Measurements from ENCODE around the gene RNF130.

DNA sequence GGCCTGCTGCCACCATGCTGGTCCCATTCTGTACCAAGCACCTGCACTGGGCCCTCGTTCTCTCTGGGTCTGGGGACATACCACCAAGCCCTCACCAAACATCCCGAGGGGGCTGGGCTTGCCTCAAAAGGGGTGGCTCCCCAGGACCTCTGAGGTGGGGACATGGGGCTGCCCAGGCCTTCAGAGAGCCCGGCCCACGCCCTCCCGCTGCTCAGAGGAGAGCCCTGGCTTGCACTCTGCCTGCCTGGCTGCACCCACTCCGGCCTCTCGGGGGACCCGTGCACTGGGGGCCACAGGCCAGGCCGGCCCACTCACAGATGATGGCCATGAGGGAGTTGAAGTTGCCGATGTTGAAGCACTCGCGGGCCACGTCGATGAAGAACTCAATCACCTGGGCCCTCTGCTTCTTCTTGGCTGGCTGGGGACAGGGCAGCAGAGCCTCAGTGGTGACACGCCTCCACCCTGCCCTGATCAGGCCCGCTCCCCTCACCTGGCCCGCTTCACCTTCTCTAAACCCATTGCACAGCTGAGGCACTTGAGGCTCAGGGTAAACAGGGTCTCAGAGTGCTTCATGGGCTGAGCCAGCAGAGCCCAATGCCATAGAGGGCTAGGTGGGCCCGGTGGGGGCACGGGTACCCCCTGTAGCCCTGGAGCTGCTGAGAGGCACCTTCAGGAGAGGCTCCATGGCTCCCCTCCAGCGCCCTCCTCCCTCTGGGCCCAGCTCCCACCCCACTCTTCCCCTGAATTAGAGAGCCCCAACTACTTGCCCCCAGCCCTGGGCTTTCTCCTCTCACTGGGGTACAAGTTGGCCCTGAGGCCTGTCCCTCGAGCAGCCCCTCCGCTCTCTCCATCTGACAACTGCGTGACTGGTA lies 47.7 kb upstream of the RNF130 start:
- TF ChIP-seq, protein P1, sequence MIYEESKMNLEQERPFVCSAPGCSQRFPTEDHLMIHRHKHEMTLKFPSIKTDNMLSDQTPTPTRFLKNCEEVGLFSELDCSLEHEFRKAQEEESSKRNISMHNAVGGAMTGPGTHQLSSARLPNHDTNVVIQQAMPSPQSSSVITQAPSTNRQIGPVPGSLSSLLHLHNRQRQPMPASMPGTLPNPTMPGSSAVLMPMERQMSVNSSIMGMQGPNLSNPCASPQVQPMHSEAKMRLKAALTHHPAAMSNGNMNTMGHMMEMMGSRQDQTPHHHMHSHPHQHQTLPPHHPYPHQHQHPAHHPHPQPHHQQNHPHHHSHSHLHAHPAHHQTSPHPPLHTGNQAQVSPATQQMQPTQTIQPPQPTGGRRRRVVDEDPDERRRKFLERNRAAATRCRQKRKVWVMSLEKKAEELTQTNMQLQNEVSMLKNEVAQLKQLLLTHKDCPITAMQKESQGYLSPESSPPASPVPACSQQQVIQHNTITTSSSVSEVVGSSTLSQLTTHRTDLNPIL (CRISPR knock-in tag; IDR thresholded peaks at IDR 0.05; ENCODE audit: low read depth): no peak
- TF ChIP-seq ARNTL (CRISPR knock-in tag; IDR thresholded peaks at IDR 0.05; ENCODE audit: borderline replicate concordance, low read depth) (no peak), BACH2 (CRISPR knock-in tag; IDR thresholded peaks at IDR 0.05; ENCODE audit: borderline replicate concordance) (no peak), GLIS3 (CRISPR knock-in tag; IDR thresholded peaks at IDR 0.05) (no peak), ZNF8 (CRISPR knock-in tag; IDR thresholded peaks at IDR 0.05) (no peak), CSRNP3 (CRISPR knock-in tag; IDR thresholded peaks at IDR 0.05) (no peak), ZFP30 (CRISPR knock-in tag; IDR thresholded peaks at IDR 0.05) (no peak), CSDC2 (CRISPR knock-in tag; IDR thresholded peaks at IDR 0.05) (no peak)
- TF ChIP-seq, protein P2, sequence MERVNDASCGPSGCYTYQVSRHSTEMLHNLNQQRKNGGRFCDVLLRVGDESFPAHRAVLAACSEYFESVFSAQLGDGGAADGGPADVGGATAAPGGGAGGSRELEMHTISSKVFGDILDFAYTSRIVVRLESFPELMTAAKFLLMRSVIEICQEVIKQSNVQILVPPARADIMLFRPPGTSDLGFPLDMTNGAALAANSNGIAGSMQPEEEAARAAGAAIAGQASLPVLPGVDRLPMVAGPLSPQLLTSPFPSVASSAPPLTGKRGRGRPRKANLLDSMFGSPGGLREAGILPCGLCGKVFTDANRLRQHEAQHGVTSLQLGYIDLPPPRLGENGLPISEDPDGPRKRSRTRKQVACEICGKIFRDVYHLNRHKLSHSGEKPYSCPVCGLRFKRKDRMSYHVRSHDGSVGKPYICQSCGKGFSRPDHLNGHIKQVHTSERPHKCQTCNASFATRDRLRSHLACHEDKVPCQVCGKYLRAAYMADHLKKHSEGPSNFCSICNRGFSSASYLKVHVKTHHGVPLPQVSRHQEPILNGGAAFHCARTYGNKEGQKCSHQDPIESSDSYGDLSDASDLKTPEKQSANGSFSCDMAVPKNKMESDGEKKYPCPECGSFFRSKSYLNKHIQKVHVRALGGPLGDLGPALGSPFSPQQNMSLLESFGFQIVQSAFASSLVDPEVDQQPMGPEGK (CRISPR knock-in tag; IDR thresholded peaks at IDR 0.05; ENCODE audit: borderline replicate concordance): no peak
- TF ChIP-seq, protein P3, sequence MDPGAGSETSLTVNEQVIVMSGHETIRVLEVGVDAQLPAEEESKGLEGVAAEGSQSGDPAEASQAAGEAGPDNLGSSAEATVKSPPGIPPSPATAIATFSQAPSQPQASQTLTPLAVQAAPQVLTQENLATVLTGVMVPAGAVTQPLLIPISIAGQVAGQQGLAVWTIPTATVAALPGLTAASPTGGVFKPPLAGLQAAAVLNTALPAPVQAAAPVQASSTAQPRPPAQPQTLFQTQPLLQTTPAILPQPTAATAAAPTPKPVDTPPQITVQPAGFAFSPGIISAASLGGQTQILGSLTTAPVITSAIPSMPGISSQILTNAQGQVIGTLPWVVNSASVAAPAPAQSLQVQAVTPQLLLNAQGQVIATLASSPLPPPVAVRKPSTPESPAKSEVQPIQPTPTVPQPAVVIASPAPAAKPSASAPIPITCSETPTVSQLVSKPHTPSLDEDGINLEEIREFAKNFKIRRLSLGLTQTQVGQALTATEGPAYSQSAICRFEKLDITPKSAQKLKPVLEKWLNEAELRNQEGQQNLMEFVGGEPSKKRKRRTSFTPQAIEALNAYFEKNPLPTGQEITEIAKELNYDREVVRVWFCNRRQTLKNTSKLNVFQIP (CRISPR knock-in tag; IDR thresholded peaks at IDR 0.05; ENCODE audit: borderline replicate concordance, low read depth): no peak

All from SK-N-SH treated with all-trans-retinoic acid at 6 μM for 48 hours (cell line).